ENCODE results near the gene KICS2.

The KICS2 gene

DNA sequence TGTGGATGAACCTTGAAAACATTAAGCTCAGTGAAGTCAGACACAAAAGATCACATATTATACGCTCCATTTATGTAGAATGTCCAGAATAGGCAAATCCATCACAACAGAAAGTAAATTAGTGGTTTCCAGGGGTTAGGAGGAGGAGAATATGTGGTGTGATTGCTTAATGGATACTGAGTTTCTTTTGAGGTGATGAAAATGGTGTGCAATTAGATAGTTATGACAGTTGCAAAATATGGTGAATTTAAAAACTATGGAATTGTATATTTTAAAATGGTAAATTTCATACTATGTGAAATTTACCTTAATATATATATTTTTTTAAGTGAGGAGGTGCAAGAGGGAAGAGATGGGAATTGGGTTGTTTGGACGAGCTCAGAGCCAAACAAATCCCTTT lies 46.3 kb upstream of the KICS2 start:
- ATAC-seq = no peak
- TF ChIP-seq CSDC2 (CRISPR knock-in tag; IDR thresholded peaks at IDR 0.05) (no peak), GLIS3 (CRISPR knock-in tag; IDR thresholded peaks at IDR 0.05) (no peak), ESRRG (CRISPR knock-in tag; IDR thresholded peaks at IDR 0.05) (no peak), ZC3H10 (CRISPR knock-in tag; IDR thresholded peaks at IDR 0.05) (no peak), OSR1 (CRISPR knock-in tag; IDR thresholded peaks at IDR 0.05) (no peak), TOX (CRISPR knock-in tag; IDR thresholded peaks at IDR 0.05; ENCODE audit: borderline replicate concordance) (no peak), ZFP3 (CRISPR knock-in tag; IDR thresholded peaks at IDR 0.05) (no peak), TCF4 (CRISPR knock-in tag; IDR thresholded peaks at IDR 0.05; ENCODE audit: borderline replicate concordance) (no peak), BACH2 (CRISPR knock-in tag; IDR thresholded peaks at IDR 0.05; ENCODE audit: borderline replicate concordance) (no peak), PPARA (CRISPR knock-in tag; IDR thresholded peaks at IDR 0.05; ENCODE audit: borderline replicate concordance) (no peak), SNAI2 (CRISPR knock-in tag; IDR thresholded peaks at IDR 0.05) (no peak), ZNF70 (CRISPR knock-in tag; IDR thresholded peaks at IDR 0.05) (no peak), ARNTL (CRISPR knock-in tag; IDR thresholded peaks at IDR 0.05; ENCODE audit: borderline replicate concordance, low read depth) (no peak), RARB (CRISPR knock-in tag; IDR thresholded peaks at IDR 0.05) (no peak), ZNF8 (CRISPR knock-in tag; IDR thresholded peaks at IDR 0.05) (no peak), ZFP30 (CRISPR knock-in tag; IDR thresholded peaks at IDR 0.05) (no peak)
- TF ChIP-seq, protein P1, sequence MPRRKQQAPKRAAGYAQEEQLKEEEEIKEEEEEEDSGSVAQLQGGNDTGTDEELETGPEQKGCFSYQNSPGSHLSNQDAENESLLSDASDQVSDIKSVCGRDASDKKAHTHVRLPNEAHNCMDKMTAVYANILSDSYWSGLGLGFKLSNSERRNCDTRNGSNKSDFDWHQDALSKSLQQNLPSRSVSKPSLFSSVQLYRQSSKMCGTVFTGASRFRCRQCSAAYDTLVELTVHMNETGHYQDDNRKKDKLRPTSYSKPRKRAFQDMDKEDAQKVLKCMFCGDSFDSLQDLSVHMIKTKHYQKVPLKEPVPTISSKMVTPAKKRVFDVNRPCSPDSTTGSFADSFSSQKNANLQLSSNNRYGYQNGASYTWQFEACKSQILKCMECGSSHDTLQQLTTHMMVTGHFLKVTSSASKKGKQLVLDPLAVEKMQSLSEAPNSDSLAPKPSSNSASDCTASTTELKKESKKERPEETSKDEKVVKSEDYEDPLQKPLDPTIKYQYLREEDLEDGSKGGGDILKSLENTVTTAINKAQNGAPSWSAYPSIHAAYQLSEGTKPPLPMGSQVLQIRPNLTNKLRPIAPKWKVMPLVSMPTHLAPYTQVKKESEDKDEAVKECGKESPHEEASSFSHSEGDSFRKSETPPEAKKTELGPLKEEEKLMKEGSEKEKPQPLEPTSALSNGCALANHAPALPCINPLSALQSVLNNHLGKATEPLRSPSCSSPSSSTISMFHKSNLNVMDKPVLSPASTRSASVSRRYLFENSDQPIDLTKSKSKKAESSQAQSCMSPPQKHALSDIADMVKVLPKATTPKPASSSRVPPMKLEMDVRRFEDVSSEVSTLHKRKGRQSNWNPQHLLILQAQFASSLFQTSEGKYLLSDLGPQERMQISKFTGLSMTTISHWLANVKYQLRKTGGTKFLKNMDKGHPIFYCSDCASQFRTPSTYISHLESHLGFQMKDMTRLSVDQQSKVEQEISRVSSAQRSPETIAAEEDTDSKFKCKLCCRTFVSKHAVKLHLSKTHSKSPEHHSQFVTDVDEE (CRISPR knock-in tag; IDR thresholded peaks at IDR 0.05) = no peak
- TF ChIP-seq, protein P2, sequence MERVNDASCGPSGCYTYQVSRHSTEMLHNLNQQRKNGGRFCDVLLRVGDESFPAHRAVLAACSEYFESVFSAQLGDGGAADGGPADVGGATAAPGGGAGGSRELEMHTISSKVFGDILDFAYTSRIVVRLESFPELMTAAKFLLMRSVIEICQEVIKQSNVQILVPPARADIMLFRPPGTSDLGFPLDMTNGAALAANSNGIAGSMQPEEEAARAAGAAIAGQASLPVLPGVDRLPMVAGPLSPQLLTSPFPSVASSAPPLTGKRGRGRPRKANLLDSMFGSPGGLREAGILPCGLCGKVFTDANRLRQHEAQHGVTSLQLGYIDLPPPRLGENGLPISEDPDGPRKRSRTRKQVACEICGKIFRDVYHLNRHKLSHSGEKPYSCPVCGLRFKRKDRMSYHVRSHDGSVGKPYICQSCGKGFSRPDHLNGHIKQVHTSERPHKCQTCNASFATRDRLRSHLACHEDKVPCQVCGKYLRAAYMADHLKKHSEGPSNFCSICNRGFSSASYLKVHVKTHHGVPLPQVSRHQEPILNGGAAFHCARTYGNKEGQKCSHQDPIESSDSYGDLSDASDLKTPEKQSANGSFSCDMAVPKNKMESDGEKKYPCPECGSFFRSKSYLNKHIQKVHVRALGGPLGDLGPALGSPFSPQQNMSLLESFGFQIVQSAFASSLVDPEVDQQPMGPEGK (CRISPR knock-in tag; IDR thresholded peaks at IDR 0.05; ENCODE audit: borderline replicate concordance) = no peak
- TF ChIP-seq, protein P3, sequence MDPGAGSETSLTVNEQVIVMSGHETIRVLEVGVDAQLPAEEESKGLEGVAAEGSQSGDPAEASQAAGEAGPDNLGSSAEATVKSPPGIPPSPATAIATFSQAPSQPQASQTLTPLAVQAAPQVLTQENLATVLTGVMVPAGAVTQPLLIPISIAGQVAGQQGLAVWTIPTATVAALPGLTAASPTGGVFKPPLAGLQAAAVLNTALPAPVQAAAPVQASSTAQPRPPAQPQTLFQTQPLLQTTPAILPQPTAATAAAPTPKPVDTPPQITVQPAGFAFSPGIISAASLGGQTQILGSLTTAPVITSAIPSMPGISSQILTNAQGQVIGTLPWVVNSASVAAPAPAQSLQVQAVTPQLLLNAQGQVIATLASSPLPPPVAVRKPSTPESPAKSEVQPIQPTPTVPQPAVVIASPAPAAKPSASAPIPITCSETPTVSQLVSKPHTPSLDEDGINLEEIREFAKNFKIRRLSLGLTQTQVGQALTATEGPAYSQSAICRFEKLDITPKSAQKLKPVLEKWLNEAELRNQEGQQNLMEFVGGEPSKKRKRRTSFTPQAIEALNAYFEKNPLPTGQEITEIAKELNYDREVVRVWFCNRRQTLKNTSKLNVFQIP (CRISPR knock-in tag; IDR thresholded peaks at IDR 0.05; ENCODE audit: borderline replicate concordance, low read depth) = no peak
- TF ChIP-seq, protein P4, sequence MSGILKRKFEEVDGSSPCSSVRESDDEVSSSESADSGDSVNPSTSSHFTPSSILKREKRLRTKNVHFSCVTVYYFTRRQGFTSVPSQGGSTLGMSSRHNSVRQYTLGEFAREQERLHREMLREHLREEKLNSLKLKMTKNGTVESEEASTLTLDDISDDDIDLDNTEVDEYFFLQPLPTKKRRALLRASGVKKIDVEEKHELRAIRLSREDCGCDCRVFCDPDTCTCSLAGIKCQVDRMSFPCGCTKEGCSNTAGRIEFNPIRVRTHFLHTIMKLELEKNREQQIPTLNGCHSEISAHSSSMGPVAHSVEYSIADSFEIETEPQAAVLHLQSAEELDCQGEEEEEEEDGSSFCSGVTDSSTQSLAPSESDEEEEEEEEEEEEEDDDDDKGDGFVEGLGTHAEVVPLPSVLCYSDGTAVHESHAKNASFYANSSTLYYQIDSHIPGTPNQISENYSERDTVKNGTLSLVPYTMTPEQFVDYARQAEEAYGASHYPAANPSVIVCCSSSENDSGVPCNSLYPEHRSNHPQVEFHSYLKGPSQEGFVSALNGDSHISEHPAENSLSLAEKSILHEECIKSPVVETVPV (CRISPR knock-in tag; IDR thresholded peaks at IDR 0.05) = no peak

DNA sequence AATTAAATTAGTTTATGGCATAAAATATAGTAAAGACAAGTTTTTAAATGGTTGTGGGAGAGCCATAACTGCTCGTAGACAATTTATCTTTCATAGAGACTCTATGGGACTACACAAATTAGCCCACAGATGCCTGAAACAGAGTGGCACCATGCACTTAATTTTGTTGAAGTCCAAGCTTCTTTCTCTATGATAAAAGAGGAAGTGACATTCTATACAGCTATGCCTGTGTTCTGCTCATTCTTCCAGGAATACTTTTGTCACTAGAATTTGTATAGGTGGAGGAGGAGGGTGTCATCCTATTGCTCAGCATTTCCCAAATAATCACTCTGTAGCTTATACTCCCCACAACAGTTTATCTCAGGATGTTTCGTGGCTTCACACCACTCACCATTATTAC lies 43.7 kb upstream of the KICS2 start:
- TF ChIP-seq ARNTL (CRISPR knock-in tag; IDR thresholded peaks at IDR 0.05; ENCODE audit: borderline replicate concordance, low read depth) (no peak), CSDC2 (CRISPR knock-in tag; IDR thresholded peaks at IDR 0.05) (no peak), ZFP30 (CRISPR knock-in tag; IDR thresholded peaks at IDR 0.05) (no peak), ISL1 (CRISPR knock-in tag; IDR thresholded peaks at IDR 0.05) (no peak), GLIS3 (CRISPR knock-in tag; IDR thresholded peaks at IDR 0.05) (no peak), BACH2 (CRISPR knock-in tag; IDR thresholded peaks at IDR 0.05; ENCODE audit: borderline replicate concordance) (no peak), SNAI2 (CRISPR knock-in tag; IDR thresholded peaks at IDR 0.05) (no peak), ZNF8 (CRISPR knock-in tag; IDR thresholded peaks at IDR 0.05) (no peak), OSR1 (CRISPR knock-in tag; IDR thresholded peaks at IDR 0.05) (no peak), ZFP3 (CRISPR knock-in tag; IDR thresholded peaks at IDR 0.05) (no peak)
- TF ChIP-seq, protein P5, sequence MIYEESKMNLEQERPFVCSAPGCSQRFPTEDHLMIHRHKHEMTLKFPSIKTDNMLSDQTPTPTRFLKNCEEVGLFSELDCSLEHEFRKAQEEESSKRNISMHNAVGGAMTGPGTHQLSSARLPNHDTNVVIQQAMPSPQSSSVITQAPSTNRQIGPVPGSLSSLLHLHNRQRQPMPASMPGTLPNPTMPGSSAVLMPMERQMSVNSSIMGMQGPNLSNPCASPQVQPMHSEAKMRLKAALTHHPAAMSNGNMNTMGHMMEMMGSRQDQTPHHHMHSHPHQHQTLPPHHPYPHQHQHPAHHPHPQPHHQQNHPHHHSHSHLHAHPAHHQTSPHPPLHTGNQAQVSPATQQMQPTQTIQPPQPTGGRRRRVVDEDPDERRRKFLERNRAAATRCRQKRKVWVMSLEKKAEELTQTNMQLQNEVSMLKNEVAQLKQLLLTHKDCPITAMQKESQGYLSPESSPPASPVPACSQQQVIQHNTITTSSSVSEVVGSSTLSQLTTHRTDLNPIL (CRISPR knock-in tag; IDR thresholded peaks at IDR 0.05; ENCODE audit: low read depth) = no peak
- TF ChIP-seq, protein P4 (CRISPR knock-in tag; IDR thresholded peaks at IDR 0.05) = no peak
- TF ChIP-seq, protein P1 (CRISPR knock-in tag; IDR thresholded peaks at IDR 0.05) = no peak
- TF ChIP-seq, protein P3 (CRISPR knock-in tag; IDR thresholded peaks at IDR 0.05; ENCODE audit: borderline replicate concordance, low read depth) = no peak
- ATAC-seq = no peak
